HepG2 (cell line): Measurements from ENCODE around the gene CNTN5. TPM values are rescaled to one million over a fixed set of nuclear protein-coding genes. Genes with fewer than 3 reads are reported as not detected.
A peak's percentile ranks its signal among the peaks of the same experiment; 100 is the strongest.

ENCODE experiments used
- ATAC-seq: fragments of 200-7000 bp; cut with Tn5 transposase; 3 replicates; pipeline ENCODE4 v1.9.1; 2020; ENCODE audit warnings: mild to moderate bottlenecking, moderate library complexity
- BruUV-seq: library from RNA; stranded (reverse); fragments of 400-500 nt; replicated peaks from 2 replicates; lab custom pipeline; 2021; lab: Mats Ljungman, UMichigan
- CTCF ChIA-PET: fragments of 300-600 bp; formaldehyde crosslinking; extraction: SDS; loops from one replicate; lab custom pipeline; 2021; ENCODE audit warnings: low total read pairs, inconsistent platforms, low intra/inter-chr PET ratio; lab: Yijun Ruan, JAX
- POLR2A ChIA-PET: fragments of 350-600 bp; sonication (Branson Sonifier 250); formaldehyde crosslinking; loops from one replicate; lab custom pipeline; 2020; ENCODE audit warnings: antibody characterized with exemption, inconsistent platforms; lab: Yijun Ruan, JAX
- DNase-seq: peaks from one replicate; pipeline ENCODE4 v3.0.0-alpha.2; 2015; ENCODE audit warnings: low spot score
- FAIRE-seq: peaks from 3 replicates; lab custom pipeline; 2011; peaks lifted over from hg19 to GRCh38; lab: Jason Lieb, UNC
- H2AFZ ChIP-seq: one replicate; pipeline ENCODE4 v1.6.1; 2011; ENCODE audit warnings: low read length, inconsistent platforms
- H3K27ac ChIP-seq: fragments of 300-600 bp; 3 replicates; pipeline ENCODE4 v1.8.0; 2011; ENCODE audit warnings: mixed run types, mild to moderate bottlenecking, mixed read lengths, low read length, inconsistent platforms; ENCODE audit not compliant: insufficient read depth; ENCODE audit errors: extremely low read length
- H3K27me3 ChIP-seq, 2 experiments: fragments of 200-600 bp in 1 of 2; 2 replicates in 1 of 2; 3 replicates in 1 of 2; pipeline versions ENCODE4 v1.6.0 to v1.8.0; 2011; ENCODE audit warnings: low read length in 2 of 2, mild to moderate bottlenecking in 2 of 2, moderate library complexity in 2 of 2, inconsistent platforms in 1 of 2; ENCODE audit not compliant: insufficient read depth in 2 of 2, control insufficient read depth in 1 of 2
- H3K36me3 ChIP-seq, 2 experiments: fragments of 200-600 bp in 1 of 2; replicated peaks in 1 of 2; 2 replicates in 1 of 2; 3 replicates in 1 of 2; pipeline versions ENCODE4 v1.5.1 to v1.8.0; 2011; ENCODE audit warnings: low read length in 2 of 2, inconsistent platforms in 1 of 2; ENCODE audit not compliant: insufficient read depth in 2 of 2, control insufficient read depth in 1 of 2
- H3K4me1 ChIP-seq: 2 replicates; pipeline ENCODE4 v1.5.1; 2012; ENCODE audit warnings: low read length, inconsistent platforms; ENCODE audit not compliant: insufficient read depth
- H3K4me2 ChIP-seq: 2 replicates; pipeline ENCODE4 v1.6.0; 2011; ENCODE audit warnings: low read depth, low read length, inconsistent platforms
- H3K4me3 ChIP-seq, 3 experiments: fragments of 200-600 bp in 1 of 3; sonication (generic), shearing (Covaris generic) in 1 of 3; replicated peaks in 1 of 3; 2 replicates each; pipeline ENCODE4 v1.5.1; 2011 to 2016; ENCODE audit warnings: low read length in 3 of 3, inconsistent platforms in 2 of 3, low read depth in 2 of 3, mild to moderate bottlenecking in 2 of 3, control low read depth in 1 of 3, mixed read lengths in 1 of 3; ENCODE audit not compliant: insufficient read depth in 1 of 3
- H3K79me2 ChIP-seq: one replicate; pipeline ENCODE4 v1.6.1; 2011; ENCODE audit warnings: low read length, inconsistent platforms; ENCODE audit not compliant: insufficient read depth
- H3K9ac ChIP-seq: 2 replicates; pipeline ENCODE4 v1.6.0; 2011; ENCODE audit warnings: mild to moderate bottlenecking, low read depth, low read length, inconsistent platforms; ENCODE audit not compliant: insufficient read depth
- H3K9me3 ChIP-seq: 2 replicates; pipeline ENCODE4 v1.5.1; 2012; ENCODE audit warnings: mild to moderate bottlenecking, low read length
- H4K20me1 ChIP-seq: 2 replicates; pipeline ENCODE4 v1.6.0; 2011; ENCODE audit warnings: inconsistent platforms, mild to moderate bottlenecking, low read length, moderate library complexity; ENCODE audit not compliant: insufficient read depth
- ATM ChIP-seq: fragments of 450-650 bp; IDR thresholded peaks from 2 replicates; pipeline ENCODE4 v1.7.1; 2017; ENCODE audit warnings: mild to moderate bottlenecking, borderline replicate concordance
- CHCHD3 ChIP-seq: sonication (generic); formaldehyde crosslinking; IDR thresholded peaks from 2 replicates; pipeline ENCODE4 v1.8.0; 2022; ENCODE audit warnings: mild to moderate bottlenecking, missing genetic modification reagents, moderate library complexity
- MBD4 ChIP-seq: IDR thresholded peaks from 2 replicates; pipeline ENCODE4 v1.6.1; 2012; ENCODE audit warnings: low read length, inconsistent platforms, borderline replicate concordance
- PLRG1 ChIP-seq: fragments of 450-650 bp; conservative IDR thresholded peaks from 2 replicates; pipeline ENCODE4 v1.6.1; 2016
- SRF ChIP-seq: IDR thresholded peaks from 2 replicates; pipeline ENCODE4 v1.6.1; 2011; ENCODE audit warnings: mild to moderate bottlenecking, low read depth, low read length, moderate library complexity
- ZNF441 ChIP-seq: sonication (generic); formaldehyde crosslinking; IDR thresholded peaks from 2 replicates; pipeline ENCODE4 v1.7.0; 2021; ENCODE audit warnings: missing genetic modification reagents, borderline replicate concordance
- ZNF780A ChIP-seq: sonication (generic); formaldehyde crosslinking; IDR thresholded peaks from 2 replicates; pipeline ENCODE4 v1.8.0; 2022; ENCODE audit warnings: mild to moderate bottlenecking, missing genetic modification reagents, moderate library complexity
- ZSCAN22 ChIP-seq: sonication (generic); formaldehyde crosslinking; IDR thresholded peaks from 2 replicates; pipeline ENCODE4 v1.4.0; 2020; ENCODE audit warnings: mild to moderate bottlenecking, missing genetic modification reagents
- in situ Hi-C: cut with HindIII; loops from 2 replicates; pipeline ENCODE4 v1.10.0; 2017; ENCODE audit warnings: low pct_unique_long_range_greater_than_20kb; ENCODE audit not compliant: extremely low pct_ligation_motif_present
- intact Hi-C: fragments of 100-400 bp; cut with micrococcal nuclease; formaldehyde crosslinking; loops from one replicate; pipeline ENCODE4 v1.10.0; 2022; ENCODE audit not compliant: unreplicated experiment
- polyA plus RNA-seq, 8 experiments: library from polyadenylated mRNA; depleted of rRNA in 3 of 8; stranded (reverse) in 7 of 8; unstranded in 1 of 8; fragments of >200 nt; fragmentation: Illumina TruSeq in 4 of 8; extraction: Trizol in 4 of 8; gene quantifications; 2 replicates each; pipeline versions ENCODE4 v1.2.1 to v1.2.3, GENCODE V29; 2011 to 2016; ENCODE audit warnings: low read depth in 4 of 8, missing spikeins in 1 of 8, mixed read lengths in 1 of 8; ENCODE audit not compliant: insufficient read depth in 1 of 8
- total RNA-seq, 5 experiments: library from RNA; depleted of rRNA; stranded (reverse); fragments of >200 nt; fragmentation: Illumina TruSeq; extraction: Trizol; gene quantifications; 2 replicates each; pipeline ENCODE4 v1.2.3, GENCODE V29; 2016; ENCODE audit warnings: low read depth in 1 of 5
- TF ChIP-seq, protein P1 (sequence below): sonication (generic); formaldehyde crosslinking; conservative IDR thresholded peaks from 2 replicates; pipeline ENCODE4 v1.4.0; 2020; ENCODE audit warnings: missing genetic modification reagents

Gene CNTN5
- total and polyA plus RNA-seq, 2 of the 13 experiments (the other 11 are each of a cell fraction or from before 2014, with no cell fraction given) = not detected

DNA sequence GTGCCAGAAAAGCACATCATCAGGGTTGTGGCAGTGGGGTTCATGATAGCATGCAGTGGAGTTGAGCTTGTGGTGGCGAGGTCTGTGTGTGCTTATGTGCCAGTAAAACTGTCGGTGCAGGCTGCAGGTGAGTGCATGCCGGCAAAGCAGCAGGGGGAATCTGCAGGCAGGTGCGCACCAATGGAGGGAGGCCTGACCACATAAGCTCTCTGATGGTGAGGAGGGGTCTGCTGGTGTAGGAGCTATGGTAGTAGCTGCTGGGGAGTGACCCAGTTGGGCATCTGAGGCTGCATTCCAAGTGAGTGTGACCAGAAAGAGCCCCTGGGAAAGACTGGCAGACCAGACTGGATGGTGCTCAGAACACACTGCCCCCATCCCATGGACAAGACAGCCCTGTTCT is 121.5 kb downstream of the CNTN5 start (continued):
- TF ChIP-seq, protein P1, sequence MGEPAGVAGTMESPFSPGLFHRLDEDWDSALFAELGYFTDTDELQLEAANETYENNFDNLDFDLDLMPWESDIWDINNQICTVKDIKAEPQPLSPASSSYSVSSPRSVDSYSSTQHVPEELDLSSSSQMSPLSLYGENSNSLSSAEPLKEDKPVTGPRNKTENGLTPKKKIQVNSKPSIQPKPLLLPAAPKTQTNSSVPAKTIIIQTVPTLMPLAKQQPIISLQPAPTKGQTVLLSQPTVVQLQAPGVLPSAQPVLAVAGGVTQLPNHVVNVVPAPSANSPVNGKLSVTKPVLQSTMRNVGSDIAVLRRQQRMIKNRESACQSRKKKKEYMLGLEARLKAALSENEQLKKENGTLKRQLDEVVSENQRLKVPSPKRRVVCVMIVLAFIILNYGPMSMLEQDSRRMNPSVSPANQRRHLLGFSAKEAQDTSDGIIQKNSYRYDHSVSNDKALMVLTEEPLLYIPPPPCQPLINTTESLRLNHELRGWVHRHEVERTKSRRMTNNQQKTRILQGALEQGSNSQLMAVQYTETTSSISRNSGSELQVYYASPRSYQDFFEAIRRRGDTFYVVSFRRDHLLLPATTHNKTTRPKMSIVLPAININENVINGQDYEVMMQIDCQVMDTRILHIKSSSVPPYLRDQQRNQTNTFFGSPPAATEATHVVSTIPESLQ (CRISPR knock-in tag) = no peak

DNA sequence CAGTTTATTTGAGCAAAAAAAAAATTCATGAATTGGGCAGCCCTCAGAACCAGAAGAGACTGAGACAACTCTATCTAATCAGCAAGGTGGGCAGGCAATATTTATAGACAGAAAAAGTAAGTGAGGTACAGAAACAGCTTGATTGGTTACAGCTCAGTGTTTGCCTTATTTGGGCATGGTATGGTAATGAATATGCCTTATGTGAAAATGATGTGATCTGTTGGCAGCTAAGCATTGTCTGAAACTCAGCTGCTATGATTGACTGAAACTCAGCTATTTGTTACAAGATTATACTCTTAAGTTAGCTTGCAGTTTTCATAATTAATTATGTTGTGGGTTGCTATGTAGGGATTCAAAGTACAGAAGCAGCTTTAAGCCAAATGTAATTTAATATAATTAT is 127.6 kb downstream of the CNTN5 start:
- Histone ChIP-seq H3K36me3 (no peaks in the 10 kb centered on the region), H3K9ac (no peak overlapping the region), H3K27me3 (no peaks in the 10 kb centered on the region; a peak in 1 of 5 replicates), H3K4me1 (no peaks in the 10 kb centered on the region), H2AFZ (no peak overlapping the region), H3K9me3 (no peaks in the 10 kb centered on the region), H3K79me2 (no peaks in the 10 kb centered on the region), H3K4me2 (no peak overlapping the region), H4K20me1 (no peaks in the 10 kb centered on the region), H3K27ac (no peak overlapping the region), H3K4me3 (no peak overlapping the region)
- TF ChIP-seq ZNF441 (no peak), SRF (peak; percentile 40; the same call in 1 of the 2 replicates), CHCHD3 (CRISPR knock-in tag) (no peak), ZSCAN22 (CRISPR knock-in tag) (no peak), ZNF780A (CRISPR knock-in tag) (no peak), PLRG1 (no peak), MBD4 (no peak), ATM (no peak)
- DNase-seq (no peak), FAIRE-seq (no peak), ATAC-seq (no peak)
- in situ Hi-C loops (no loop called here), intact Hi-C loops (no loop called here)
- no TSS peak for BruUV-seq
- CTCF ChIA-PET = no interaction called here
- POLR2A ChIA-PET = no interaction called here
